GM12878 (cell line): ENCODE measurements around the gene NHSL1. TPM values are rescaled to one million over a fixed set of nuclear protein-coding genes. Genes with fewer than 3 reads are reported as not detected.

Experiments
- ATF7 ChIP-seq: fragments of 450-650 bp; IDR thresholded peaks from 2 replicates; pipeline ENCODE4 v1.6.1; 2016; ENCODE audit warnings: low read depth, mild to moderate bottlenecking
- CBFB ChIP-seq: IDR thresholded peaks from 2 replicates; pipeline ENCODE4 v1.6.1; 2016; ENCODE audit warnings: antibody characterized with exemption, low read depth
- CHD2 ChIP-seq: IDR thresholded peaks from 2 replicates; pipeline ENCODE4 v1.6.1; 2011; ENCODE audit warnings: low read depth, low read length, improper control_type of control experiment, borderline replicate concordance
- FOXK2 ChIP-seq: fragments of 450-650 bp; IDR thresholded peaks from 2 replicates; pipeline ENCODE4 v1.6.1; 2017; ENCODE audit warnings: mild to moderate bottlenecking, moderate library complexity
- IRF4 ChIP-seq: IDR thresholded peaks from 2 replicates; pipeline ENCODE4 v1.6.1; 2011; ENCODE audit warnings: low read depth, low read length
- KLF5 ChIP-seq: fragments of 450-650 bp; IDR thresholded peaks from 2 replicates; pipeline ENCODE4 v1.6.1; 2014; ENCODE audit warnings: mild to moderate bottlenecking; ENCODE audit not compliant: partially characterized antibody
- NFXL1 ChIP-seq: fragments of 450-650 bp; IDR thresholded peaks from 2 replicates; pipeline ENCODE4 v1.6.1; 2017; ENCODE audit warnings: antibody characterized with exemption, mild to moderate bottlenecking, borderline replicate concordance
- NFYB ChIP-seq: IDR thresholded peaks from 2 replicates; pipeline ENCODE4 v1.6.1; 2011; ENCODE audit warnings: low read depth, mild to moderate bottlenecking, low read length, improper control_type of control experiment, moderate library complexity; ENCODE audit not compliant: insufficient read depth
- PML ChIP-seq: IDR thresholded peaks from 2 replicates; pipeline ENCODE4 v1.6.1; 2012; ENCODE audit warnings: low read length, inconsistent platforms
- RBBP5 ChIP-seq: fragments of 200-600 bp; sonication (generic); conservative IDR thresholded peaks from 2 replicates; pipeline ENCODE4 v1.6.1; 2016
- RELA ChIP-seq: fragments of 450-650 bp; IDR thresholded peaks from 2 replicates; pipeline ENCODE4 v1.8.0; 2014; ENCODE audit warnings: borderline replicate concordance; ENCODE audit not compliant: partially characterized antibody
- RUNX3 ChIP-seq: IDR thresholded peaks from 2 replicates; pipeline ENCODE4 v1.6.1; 2012; ENCODE audit warnings: low read length, inconsistent platforms
- SMAD5 ChIP-seq: IDR thresholded peaks from 2 replicates; pipeline ENCODE4 v1.6.1; 2016; ENCODE audit warnings: antibody characterized with exemption, low read depth
- STAT3 ChIP-seq: IDR thresholded peaks from 2 replicates; pipeline ENCODE4 v1.6.1; 2011; ENCODE audit warnings: low read depth, low read length, improper control_type of control experiment
- SUPT20H ChIP-seq: IDR thresholded peaks from 2 replicates; pipeline ENCODE4 v1.6.1; 2011; ENCODE audit warnings: low read depth, mild to moderate bottlenecking, low read length, moderate library complexity, borderline replicate concordance; ENCODE audit not compliant: control insufficient read depth
- TCF7 ChIP-seq: IDR thresholded peaks from 2 replicates; pipeline ENCODE4 v1.6.1; 2014; ENCODE audit warnings: antibody characterized with exemption, borderline replicate concordance
- polyA plus RNA-seq, 11 experiments: library from polyadenylated mRNA; depleted of rRNA in 4 of 11; unstranded in 6 of 11; stranded (reverse) in 5 of 11; fragments of >200 nt; fragmentation: Nextera tagmentation in 4 of 11; fragmentation: Illumina TruSeq in 1 of 11; extraction: Ambion mirVana in 4 of 11; extraction: Trizol in 1 of 11; gene quantifications; 1 replicate in 1 of 11; 2 replicates in 10 of 11; pipeline versions ENCODE4 v1.2.1 to v1.2.3, GENCODE V29; 2011 to 2016; ENCODE audit warnings: inconsistent platforms in 2 of 11, missing spikeins in 2 of 11, low read depth in 1 of 11
- total RNA-seq, 4 experiments: library from RNA; depleted of rRNA in 3 of 4; stranded (reverse); fragments of >200 nt in 3 of 4; fragmentation: Illumina TruSeq in 1 of 4; extraction: Trizol in 1 of 4; gene quantifications; 2 replicates each; pipeline versions ENCODE4 v1.2.1 to v1.2.3, GENCODE V29; 2013 to 2021
- TF ChIP-seq, protein P1 (sequence below): IDR thresholded peaks from 2 replicates; pipeline ENCODE4 v1.6.1; 2012; ENCODE audit warnings: low read length, inconsistent platforms
- TF ChIP-seq, protein P2 (sequence below): IDR thresholded peaks from 2 replicates; pipeline ENCODE4 v1.6.1; 2012; ENCODE audit warnings: low read depth, low read length, improper control_type of control experiment
- TF ChIP-seq, protein P3 (sequence below): fragments of 150-350 bp; IDR thresholded peaks from 2 replicates; pipeline ENCODE4 v1.6.1; 2016; ENCODE audit warnings: low read depth, low read length
- TF ChIP-seq, protein P4 (sequence below): IDR thresholded peaks from 2 replicates; pipeline ENCODE4 v1.6.1; 2011; ENCODE audit warnings: low read depth, low read length, improper control_type of control experiment, borderline replicate concordance
- TF ChIP-seq, protein P5 (sequence below): IDR thresholded peaks from 2 replicates; pipeline ENCODE4 v1.6.1; 2011; ENCODE audit warnings: mild to moderate bottlenecking, low read depth, low read length, moderate library complexity; ENCODE audit not compliant: insufficient replicate concordance

NHSL1 gene
- total and polyA plus RNA-seq, 10 of the 15 experiments (the other 5 are each of a cell fraction or from before 2014, with no cell fraction given) = 0.26 to 14.1 (median 0.90) TPM

DNA sequence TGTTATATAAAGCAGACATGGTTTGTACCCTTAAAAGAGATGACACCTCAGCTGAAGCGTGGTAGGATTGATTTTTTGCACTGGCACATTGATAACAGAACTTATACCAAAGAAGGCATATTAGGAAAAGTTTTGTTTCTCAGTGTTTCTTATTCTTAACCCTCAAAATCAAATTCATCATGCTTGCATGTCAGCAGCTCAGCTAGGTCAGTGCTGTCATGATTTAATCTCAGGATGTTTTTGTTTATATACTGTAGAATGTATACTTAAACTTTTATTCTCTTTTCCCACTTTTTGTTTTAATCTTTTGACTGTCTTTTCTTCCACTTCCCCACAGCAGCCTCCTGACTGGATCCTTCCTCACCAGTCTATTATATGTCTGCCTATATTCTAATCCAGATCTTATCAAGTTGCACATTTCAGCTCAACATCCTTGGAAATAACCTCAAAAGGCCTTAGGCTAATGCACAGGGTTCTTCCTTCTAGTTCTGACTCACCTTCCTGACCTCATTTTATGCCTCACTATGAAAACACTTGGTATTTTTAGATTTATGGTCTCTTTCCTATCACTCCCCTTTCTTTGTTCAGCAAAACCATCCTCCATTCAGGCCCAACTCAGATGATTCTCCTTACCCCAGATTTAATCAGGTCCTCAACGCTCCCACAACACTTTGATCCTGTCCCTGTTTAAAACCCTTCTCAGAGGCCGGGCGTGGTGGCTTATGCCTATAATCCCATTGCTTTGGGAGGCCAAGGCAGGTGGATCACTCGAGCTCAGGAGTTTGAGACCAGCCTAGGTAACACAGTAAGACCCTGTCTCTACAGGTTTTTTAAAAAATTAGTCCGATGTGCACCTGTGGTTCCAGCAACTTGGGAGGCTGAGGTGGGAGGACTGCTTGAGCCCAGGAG is 88.1 kb downstream of the NHSL1 start (continued):
- TF ChIP-seq, protein P1, sequence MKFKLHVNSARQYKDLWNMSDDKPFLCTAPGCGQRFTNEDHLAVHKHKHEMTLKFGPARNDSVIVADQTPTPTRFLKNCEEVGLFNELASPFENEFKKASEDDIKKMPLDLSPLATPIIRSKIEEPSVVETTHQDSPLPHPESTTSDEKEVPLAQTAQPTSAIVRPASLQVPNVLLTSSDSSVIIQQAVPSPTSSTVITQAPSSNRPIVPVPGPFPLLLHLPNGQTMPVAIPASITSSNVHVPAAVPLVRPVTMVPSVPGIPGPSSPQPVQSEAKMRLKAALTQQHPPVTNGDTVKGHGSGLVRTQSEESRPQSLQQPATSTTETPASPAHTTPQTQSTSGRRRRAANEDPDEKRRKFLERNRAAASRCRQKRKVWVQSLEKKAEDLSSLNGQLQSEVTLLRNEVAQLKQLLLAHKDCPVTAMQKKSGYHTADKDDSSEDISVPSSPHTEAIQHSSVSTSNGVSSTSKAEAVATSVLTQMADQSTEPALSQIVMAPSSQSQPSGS = peak; percentile 60
- TF ChIP-seq, protein P2, sequence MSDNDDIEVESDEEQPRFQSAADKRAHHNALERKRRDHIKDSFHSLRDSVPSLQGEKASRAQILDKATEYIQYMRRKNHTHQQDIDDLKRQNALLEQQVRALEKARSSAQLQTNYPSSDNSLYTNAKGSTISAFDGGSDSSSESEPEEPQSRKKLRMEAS = no peak
- no peak for TF ChIP-seq RELA
- peak; percentile 68; the same call in 1 of the 2 replicates for TF ChIP-seq IRF4
- no peak for TF ChIP-seq NFXL1
- TF ChIP-seq STAT3 = no peak
- no peak for TF ChIP-seq FOXK2
- TF ChIP-seq RUNX3 = peak; percentile 90
- TF ChIP-seq ATF7 = 0 out of 2 replicates have a peak, but pooled peaks have one; percentile 23
- TF ChIP-seq NFYB = no peak
- TF ChIP-seq PML = no peak
- no peak for TF ChIP-seq CHD2
- no peak for TF ChIP-seq KLF5
- TF ChIP-seq, protein P3, sequence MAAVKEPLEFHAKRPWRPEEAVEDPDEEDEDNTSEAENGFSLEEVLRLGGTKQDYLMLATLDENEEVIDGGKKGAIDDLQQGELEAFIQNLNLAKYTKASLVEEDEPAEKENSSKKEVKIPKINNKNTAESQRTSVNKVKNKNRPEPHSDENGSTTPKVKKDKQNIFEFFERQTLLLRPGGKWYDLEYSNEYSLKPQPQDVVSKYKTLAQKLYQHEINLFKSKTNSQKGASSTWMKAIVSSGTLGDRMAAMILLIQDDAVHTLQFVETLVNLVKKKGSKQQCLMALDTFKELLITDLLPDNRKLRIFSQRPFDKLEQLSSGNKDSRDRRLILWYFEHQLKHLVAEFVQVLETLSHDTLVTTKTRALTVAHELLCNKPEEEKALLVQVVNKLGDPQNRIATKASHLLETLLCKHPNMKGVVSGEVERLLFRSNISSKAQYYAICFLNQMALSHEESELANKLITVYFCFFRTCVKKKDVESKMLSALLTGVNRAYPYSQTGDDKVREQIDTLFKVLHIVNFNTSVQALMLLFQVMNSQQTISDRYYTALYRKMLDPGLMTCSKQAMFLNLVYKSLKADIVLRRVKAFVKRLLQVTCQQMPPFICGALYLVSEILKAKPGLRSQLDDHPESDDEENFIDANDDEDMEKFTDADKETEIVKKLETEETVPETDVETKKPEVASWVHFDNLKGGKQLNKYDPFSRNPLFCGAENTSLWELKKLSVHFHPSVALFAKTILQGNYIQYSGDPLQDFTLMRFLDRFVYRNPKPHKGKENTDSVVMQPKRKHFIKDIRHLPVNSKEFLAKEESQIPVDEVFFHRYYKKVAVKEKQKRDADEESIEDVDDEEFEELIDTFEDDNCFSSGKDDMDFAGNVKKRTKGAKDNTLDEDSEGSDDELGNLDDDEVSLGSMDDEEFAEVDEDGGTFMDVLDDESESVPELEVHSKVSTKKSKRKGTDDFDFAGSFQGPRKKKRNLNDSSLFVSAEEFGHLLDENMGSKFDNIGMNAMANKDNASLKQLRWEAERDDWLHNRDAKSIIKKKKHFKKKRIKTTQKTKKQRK = no peak
- TF ChIP-seq, protein P4, sequence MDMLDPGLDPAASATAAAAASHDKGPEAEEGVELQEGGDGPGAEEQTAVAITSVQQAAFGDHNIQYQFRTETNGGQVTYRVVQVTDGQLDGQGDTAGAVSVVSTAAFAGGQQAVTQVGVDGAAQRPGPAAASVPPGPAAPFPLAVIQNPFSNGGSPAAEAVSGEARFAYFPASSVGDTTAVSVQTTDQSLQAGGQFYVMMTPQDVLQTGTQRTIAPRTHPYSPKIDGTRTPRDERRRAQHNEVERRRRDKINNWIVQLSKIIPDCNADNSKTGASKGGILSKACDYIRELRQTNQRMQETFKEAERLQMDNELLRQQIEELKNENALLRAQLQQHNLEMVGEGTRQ = no peak
- no peak for TF ChIP-seq CBFB
- TF ChIP-seq RBBP5 = no peak
- TF ChIP-seq SUPT20H = no peak
- TF ChIP-seq TCF7 = no peak
- TF ChIP-seq SMAD5 = no peak
- TF ChIP-seq, protein P5, sequence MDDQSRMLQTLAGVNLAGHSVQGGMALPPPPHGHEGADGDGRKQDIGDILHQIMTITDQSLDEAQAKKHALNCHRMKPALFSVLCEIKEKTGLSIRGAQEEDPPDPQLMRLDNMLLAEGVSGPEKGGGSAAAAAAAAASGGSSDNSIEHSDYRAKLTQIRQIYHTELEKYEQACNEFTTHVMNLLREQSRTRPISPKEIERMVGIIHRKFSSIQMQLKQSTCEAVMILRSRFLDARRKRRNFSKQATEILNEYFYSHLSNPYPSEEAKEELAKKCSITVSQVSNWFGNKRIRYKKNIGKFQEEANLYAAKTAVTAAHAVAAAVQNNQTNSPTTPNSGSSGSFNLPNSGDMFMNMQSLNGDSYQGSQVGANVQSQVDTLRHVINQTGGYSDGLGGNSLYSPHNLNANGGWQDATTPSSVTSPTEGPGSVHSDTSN = no peak
